Measurements from ENCODE around the gene UBE2Q1. TPM values are rescaled to one million over a fixed set of nuclear protein-coding genes. Genes with fewer than 3 reads are reported as not detected.

The UBE2Q1 gene
- total and polyA plus RNA-seq, 2 donors (not counting 1 experiment from before 2014, with no cell fraction given), result 20.1 to 23.6 TPM

GRCh38 chr1:154578058-154578418 lies 19.6 kb upstream of the UBE2Q1 start:
- TF ChIP-seq, protein P1, sequence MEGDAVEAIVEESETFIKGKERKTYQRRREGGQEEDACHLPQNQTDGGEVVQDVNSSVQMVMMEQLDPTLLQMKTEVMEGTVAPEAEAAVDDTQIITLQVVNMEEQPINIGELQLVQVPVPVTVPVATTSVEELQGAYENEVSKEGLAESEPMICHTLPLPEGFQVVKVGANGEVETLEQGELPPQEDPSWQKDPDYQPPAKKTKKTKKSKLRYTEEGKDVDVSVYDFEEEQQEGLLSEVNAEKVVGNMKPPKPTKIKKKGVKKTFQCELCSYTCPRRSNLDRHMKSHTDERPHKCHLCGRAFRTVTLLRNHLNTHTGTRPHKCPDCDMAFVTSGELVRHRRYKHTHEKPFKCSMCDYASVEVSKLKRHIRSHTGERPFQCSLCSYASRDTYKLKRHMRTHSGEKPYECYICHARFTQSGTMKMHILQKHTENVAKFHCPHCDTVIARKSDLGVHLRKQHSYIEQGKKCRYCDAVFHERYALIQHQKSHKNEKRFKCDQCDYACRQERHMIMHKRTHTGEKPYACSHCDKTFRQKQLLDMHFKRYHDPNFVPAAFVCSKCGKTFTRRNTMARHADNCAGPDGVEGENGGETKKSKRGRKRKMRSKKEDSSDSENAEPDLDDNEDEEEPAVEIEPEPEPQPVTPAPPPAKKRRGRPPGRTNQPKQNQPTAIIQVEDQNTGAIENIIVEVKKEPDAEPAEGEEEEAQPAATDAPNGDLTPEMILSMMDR (conservative IDR thresholded peaks at IDR 0.05 in 1 of 2, IDR thresholded peaks at IDR 0.05 in 1 of 2; ENCODE audit: low read depth in 1 of 2, low read length in 2 of 2), result no peak
- TF ChIP-seq EZH2 (IDR thresholded peaks at IDR 0.05; ENCODE audit: low read length, missing control alignments), result no peak
- no peaks in the 10 kb centered on the region for H4K20me1 ChIP-seq (ENCODE audit: control insufficient read depth, extremely low read depth, insufficient read depth, low read length)
- H3K4me2 ChIP-seq (ENCODE audit: extremely low read depth, insufficient read depth, low read length), result no peak overlapping the region
- no peak overlapping the region for H3K4me3 ChIP-seq (replicated peaks in 1 of 4; ENCODE audit: control extremely low read depth in 1 of 4, insufficient read depth in 1 of 4, low read depth in 3 of 4, low read length in 4 of 4)
- no peaks in the 10 kb centered on the region for H3K4me1 ChIP-seq (ENCODE audit: control insufficient read depth, extremely low read depth, insufficient read depth, low read length)
- H2AFZ ChIP-seq (ENCODE audit: low read length), result no peak overlapping the region
- peaks cover 13% of the 10 kb centered on the region for H3K36me3 ChIP-seq (ENCODE audit: control insufficient read depth, insufficient read depth, low read length)
- no peaks in the 10 kb centered on the region for H3K27me3 ChIP-seq (ENCODE audit: control insufficient read depth, insufficient read depth, low read length)
- no peaks in the 10 kb centered on the region for H3K9me3 ChIP-seq (ENCODE audit: control insufficient read depth, insufficient read depth, low read depth, low read length)
- no peak overlapping the region for H3K27ac ChIP-seq (ENCODE audit: insufficient read depth, low read length)
- no peaks in the 10 kb centered on the region for H3K79me2 ChIP-seq (ENCODE audit: control insufficient read depth, insufficient read depth, low read length)
- peak in 1 of 2 donors; percentile 40 for DNase-seq (ENCODE audit: low read depth in 2 of 2)
- H3K9ac ChIP-seq (ENCODE audit: insufficient read depth, low read length), result no peak overlapping the region

DNA sequence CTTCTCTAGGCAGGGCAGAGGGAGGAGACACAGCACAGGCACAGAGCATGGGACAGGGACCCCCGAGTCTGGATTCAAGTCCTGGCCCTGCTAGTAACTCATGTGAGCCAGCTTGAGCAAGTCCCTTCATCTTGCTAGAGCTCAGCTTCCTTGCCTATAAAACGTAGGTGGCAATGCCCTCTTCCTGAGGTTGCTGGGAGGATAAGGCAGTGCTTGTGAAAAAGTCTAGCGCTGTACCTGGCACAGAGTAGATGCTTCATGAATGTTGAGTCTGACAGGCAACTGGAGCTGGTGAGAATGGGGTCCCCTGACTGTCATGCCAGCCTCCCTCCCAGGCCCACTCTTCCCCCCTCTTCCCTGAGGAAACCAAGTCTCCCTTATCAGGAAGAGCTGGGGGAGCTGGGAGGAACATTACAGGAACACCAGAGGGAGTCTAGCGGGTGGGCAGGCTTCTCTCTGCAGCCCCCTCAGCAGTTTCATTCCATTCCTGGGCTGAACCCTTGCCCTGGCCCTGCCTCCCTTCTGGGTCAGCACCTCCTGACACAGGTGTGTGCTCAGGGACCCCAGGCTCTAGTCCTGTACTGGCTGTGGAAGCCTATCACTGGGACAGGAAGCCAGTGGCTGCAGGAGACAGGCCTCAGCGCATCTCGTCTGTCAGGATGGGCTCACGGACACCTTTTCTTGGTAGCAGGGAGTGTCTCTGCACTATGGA lies 19.0 kb upstream of the UBE2Q1 start:
- Histone ChIP-seq H3K4me2 (ENCODE audit: extremely low read depth, insufficient read depth, low read length) (no peak overlapping the region), H3K36me3 (ENCODE audit: control insufficient read depth, insufficient read depth, low read length) (peaks cover 10% of the 10 kb centered on the region), H4K20me1 (ENCODE audit: control insufficient read depth, extremely low read depth, insufficient read depth, low read length) (no peaks in the 10 kb centered on the region), H2AFZ (ENCODE audit: low read length) (no peak overlapping the region), H3K4me1 (ENCODE audit: control insufficient read depth, extremely low read depth, insufficient read depth, low read length) (no peaks in the 10 kb centered on the region), H3K27ac (ENCODE audit: insufficient read depth, low read length) (no peak overlapping the region), H3K9me3 (ENCODE audit: control insufficient read depth, insufficient read depth, low read depth, low read length) (no peaks in the 10 kb centered on the region), H3K79me2 (ENCODE audit: control insufficient read depth, insufficient read depth, low read length) (no peaks in the 10 kb centered on the region), H3K27me3 (ENCODE audit: control insufficient read depth, insufficient read depth, low read length) (no peaks in the 10 kb centered on the region), H3K4me3 (replicated peaks in 1 of 4; ENCODE audit: control extremely low read depth in 1 of 4, insufficient read depth in 1 of 4, low read depth in 3 of 4, low read length in 4 of 4) (no peak overlapping the region), H3K9ac (ENCODE audit: insufficient read depth, low read length) (no peak overlapping the region)
- no peak for DNase-seq (ENCODE audit: low read depth in 2 of 2)
- TF ChIP-seq, protein P1 (conservative IDR thresholded peaks at IDR 0.05 in 1 of 2, IDR thresholded peaks at IDR 0.05 in 1 of 2; ENCODE audit: low read depth in 1 of 2, low read length in 2 of 2), result no peak

DNA sequence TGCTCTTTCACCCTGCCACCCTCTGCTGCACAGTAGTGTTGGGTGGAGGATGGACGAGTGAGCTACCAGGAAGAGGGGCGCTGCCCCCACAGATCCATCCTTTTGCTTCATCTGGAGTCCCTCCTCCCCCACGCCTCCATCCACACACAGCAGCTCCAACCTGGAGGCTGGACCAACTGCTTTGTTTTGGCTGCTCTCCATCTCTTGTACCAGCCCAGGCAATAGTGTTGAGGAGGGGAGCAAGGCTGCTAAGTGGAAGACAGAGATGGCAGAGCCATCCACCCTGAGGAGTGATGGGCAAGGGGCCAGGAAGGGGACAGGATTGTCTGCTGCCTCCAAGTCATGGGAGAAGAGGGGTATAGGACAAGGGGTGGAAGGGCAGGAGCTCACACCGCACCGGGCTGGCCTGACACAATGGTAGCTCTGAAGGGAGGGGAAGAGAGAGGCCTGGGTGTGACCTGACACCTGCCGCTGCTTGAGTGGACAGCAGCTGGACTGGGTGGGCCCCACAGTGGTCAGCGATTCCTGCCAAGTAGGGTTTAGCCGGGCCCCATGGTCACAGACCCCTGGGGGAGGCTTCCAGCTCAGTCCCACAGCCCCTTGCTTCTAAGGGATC lies 17.6 kb upstream of the UBE2Q1 start:
- H3K27ac ChIP-seq (ENCODE audit: insufficient read depth, low read length), result no peak overlapping the region
- H3K9ac ChIP-seq (ENCODE audit: insufficient read depth, low read length), result no peak overlapping the region
- H3K4me2 ChIP-seq (ENCODE audit: extremely low read depth, insufficient read depth, low read length), result no peak overlapping the region
- H3K79me2 ChIP-seq (ENCODE audit: control insufficient read depth, insufficient read depth, low read length), result no peaks in the 10 kb centered on the region
- H3K36me3 ChIP-seq (ENCODE audit: control insufficient read depth, insufficient read depth, low read length), result peaks cover 8% of the 10 kb centered on the region
- no peak for TF ChIP-seq EZH2 (IDR thresholded peaks at IDR 0.05; ENCODE audit: low read length, missing control alignments)
- TF ChIP-seq, protein P1 (conservative IDR thresholded peaks at IDR 0.05 in 1 of 2, IDR thresholded peaks at IDR 0.05 in 1 of 2; ENCODE audit: low read depth in 1 of 2, low read length in 2 of 2), result no peak
- no peaks in the 10 kb centered on the region for H4K20me1 ChIP-seq (ENCODE audit: control insufficient read depth, extremely low read depth, insufficient read depth, low read length)
- H3K4me1 ChIP-seq (ENCODE audit: control insufficient read depth, extremely low read depth, insufficient read depth, low read length), result no peaks in the 10 kb centered on the region
- H3K27me3 ChIP-seq (ENCODE audit: control insufficient read depth, insufficient read depth, low read length), result no peaks in the 10 kb centered on the region
- H2AFZ ChIP-seq (ENCODE audit: low read length), result no peak overlapping the region
- no peaks in the 10 kb centered on the region for H3K9me3 ChIP-seq (ENCODE audit: control insufficient read depth, insufficient read depth, low read depth, low read length)
- H3K4me3 ChIP-seq (replicated peaks in 1 of 4; ENCODE audit: control extremely low read depth in 1 of 4, insufficient read depth in 1 of 4, low read depth in 3 of 4, low read length in 4 of 4), result no peak overlapping the region
- DNase-seq (ENCODE audit: low read depth in 2 of 2), result no peak

Measured in fibroblast of lung (primary cell).